ENCODE measurements around the gene CASTOR2.
"Not testable (repeated sequence)": the region's sequence is repeated elsewhere in the genome, so short reads cannot be mapped to it uniquely, and the experiment has no call there.

Gene CASTOR2

DNA sequence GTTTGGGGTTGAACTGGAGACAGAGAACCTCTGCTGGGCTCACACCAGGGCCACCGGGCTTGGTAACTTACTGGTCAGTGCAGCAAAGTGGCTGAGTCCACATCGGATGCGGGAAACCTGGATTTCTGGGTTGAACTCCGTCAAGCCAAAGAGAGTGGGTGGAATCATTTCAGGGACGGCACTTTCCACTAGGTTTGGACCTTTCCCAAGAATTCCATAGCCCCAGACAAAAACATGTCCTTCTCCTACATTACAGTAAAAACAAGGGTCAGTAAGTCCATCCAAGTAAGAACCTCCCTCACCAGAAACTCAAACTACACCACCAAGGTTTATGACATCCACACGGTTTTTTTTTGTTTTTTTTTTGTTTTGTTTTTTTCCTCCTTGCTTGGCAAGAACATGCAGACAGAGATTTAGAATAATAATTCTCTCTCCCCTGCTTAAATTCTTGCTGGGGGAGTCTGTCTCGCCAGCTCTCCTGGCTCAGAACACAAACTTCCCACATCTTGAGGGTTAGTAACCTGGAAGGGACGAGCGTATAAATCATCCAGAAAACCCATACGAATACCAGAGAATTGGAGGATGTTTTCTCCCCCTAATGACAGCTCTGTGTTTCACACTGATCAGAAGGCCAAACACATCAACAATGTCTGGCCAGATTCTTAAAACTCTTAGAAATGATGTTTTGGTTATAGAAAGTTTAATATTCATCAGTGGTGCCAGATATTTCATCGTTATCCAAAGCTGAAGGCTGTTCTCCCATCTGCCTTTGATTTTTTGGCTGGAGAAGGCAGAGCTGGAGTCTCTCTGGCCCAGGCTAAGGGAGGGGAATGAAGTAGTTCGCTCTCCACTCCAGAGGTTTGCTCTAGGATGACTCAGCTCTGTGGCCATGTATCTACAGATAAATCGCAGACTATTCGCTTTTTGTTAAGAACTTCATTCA lies 91.6 kb downstream of the CASTOR2 start:
- no peak for DNase-seq

DNA sequence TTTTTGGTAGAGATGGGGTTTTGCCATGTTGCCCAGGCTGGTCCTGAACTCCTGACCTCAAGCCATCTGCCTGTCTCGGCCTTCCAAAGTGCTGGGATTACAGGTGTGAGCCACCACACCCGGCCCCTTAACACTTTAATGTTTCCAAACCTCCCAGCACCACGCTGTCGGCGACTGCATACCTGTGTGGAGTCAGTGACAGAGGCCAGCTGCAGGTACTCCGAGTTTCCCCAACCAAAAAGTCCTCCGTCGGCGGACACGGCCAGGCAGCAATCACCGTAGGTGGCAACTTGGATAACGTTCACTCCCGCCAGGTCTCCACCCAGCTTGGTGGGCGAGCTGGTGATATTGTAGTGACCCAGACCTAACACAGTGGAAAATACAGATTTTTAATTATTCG lies 93.9 kb downstream of the CASTOR2 start:
- no peak for DNase-seq

DNA sequence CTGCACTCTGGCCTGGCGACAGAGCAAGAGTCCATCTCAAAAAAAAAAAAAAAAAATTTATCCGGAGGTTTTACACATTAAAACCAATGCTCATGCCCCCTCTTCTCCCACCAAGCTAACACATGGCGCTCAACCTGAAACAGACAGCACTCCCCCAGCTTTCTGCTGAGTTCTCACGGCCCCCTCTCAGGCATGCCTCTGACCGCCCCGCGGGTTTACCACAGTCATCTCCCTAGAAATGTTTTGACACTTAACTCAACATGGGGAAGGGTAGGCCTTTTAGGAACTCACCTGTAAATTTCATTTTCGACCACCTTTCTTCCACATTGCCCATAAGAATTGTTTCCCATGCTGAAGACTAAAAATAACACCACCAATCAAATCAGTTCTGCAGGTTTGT lies 99.8 kb downstream of the CASTOR2 start:
- no peak for DNase-seq

DNA sequence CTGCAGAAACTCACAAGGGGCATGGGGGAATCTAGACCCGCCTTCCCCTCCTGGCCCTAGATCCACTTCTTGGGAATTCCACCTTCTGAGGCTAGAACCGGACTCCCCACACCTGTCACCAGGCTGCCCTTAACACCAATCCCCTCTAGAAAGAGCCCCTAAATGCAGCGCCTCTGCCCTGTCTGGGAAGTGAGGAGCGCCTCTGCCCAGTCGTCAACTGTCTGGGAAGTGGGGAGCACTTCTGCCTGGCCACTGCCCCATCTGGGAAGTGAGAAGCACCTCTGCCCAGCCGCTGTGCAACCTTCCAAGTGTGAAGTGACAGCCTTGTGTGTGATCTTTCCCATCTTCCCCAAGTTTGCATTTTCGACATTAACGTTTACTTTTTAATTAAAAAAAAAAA lies 100.3 kb downstream of the CASTOR2 start:
- DNase-seq, result no peak

DNA sequence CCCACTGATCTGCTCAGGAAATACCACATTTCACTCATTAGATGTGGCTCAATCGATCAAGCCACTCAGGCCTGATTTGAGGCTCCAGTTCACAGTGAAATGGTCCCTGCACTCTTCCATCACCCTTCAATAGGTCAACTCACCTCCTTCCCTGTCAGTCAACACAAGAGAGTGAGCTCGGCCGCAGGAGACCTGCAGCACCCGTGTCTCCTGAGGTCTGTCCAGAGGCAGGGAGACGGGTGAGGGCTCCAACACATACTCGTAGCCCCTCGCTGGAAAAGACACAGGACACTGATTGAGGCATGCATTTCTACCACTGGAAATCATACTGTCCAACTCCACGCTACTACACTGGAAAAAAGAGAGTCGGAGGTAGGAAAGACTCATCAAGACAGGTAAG lies 102.0 kb downstream of the CASTOR2 start:
- no peak for DNase-seq

DNA sequence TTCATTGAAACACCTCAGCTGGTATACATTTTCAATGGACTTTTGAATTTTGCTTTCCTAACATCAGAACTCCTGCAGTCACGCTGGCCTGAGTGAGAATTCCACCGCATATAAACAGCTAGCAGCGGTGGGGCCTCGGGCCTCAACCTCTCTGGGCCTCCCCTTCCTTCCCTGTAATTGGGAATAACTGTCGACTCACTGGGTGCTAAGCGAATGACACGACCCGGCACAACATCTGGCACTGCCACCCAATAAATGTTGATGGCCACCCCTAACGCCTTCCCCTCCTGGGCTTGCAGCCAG lies 108.4 kb downstream of the CASTOR2 start:
- no peak for DNase-seq

DNA sequence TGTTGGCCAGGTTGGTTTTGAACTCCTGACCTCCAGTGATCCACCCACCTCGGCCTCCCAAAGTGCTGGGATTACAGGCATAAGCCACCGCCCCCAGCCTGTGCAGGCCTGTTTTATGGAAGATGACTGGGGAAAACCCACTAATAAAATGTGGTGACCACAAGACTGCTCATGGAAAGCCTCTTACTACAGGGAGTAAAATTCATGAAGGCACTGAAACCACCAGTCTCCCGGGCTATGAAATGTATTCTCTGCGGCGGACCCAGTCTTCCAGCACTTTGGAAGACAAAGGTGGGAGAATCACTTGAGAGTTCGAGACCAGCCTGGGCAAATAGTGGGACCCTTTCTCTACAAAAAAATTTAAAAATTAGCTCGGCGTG lies 109.7 kb downstream of the CASTOR2 start:
- not testable (repeated sequence) for DNase-seq
